Measurements from ENCODE around the gene IL1F10.
A peak's percentile ranks its signal among the peaks of the same experiment; 100 is the strongest.

IL1F10 gene

DNA sequence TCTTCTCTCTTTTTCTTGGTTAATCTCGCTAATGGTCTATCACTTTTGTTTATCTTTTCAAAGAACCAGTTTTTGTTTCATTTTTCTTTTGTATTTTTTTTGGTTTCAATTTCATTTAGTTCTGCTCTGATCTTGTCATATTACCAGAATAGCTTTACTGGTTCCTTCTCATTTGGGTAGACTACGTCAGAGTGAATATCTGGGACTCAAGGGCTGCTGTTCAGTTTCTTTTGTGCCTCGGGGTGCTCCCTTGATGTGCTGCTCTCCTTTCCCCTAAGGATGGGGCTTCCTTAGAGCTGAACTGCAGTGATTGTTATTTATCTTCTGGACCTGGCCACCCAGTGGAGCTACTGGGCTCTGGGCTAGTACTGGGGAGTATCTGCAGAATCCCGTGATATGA is 30.3 kb downstream of the IL1F10 start:
- no peak for DNase-seq (ENCODE audit: low read depth)
- TF ChIP-seq, protein P1, sequence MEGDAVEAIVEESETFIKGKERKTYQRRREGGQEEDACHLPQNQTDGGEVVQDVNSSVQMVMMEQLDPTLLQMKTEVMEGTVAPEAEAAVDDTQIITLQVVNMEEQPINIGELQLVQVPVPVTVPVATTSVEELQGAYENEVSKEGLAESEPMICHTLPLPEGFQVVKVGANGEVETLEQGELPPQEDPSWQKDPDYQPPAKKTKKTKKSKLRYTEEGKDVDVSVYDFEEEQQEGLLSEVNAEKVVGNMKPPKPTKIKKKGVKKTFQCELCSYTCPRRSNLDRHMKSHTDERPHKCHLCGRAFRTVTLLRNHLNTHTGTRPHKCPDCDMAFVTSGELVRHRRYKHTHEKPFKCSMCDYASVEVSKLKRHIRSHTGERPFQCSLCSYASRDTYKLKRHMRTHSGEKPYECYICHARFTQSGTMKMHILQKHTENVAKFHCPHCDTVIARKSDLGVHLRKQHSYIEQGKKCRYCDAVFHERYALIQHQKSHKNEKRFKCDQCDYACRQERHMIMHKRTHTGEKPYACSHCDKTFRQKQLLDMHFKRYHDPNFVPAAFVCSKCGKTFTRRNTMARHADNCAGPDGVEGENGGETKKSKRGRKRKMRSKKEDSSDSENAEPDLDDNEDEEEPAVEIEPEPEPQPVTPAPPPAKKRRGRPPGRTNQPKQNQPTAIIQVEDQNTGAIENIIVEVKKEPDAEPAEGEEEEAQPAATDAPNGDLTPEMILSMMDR (conservative IDR thresholded peaks at IDR 0.05; ENCODE audit: low read depth, low read length): no peak
- H3K4me3 ChIP-seq (ENCODE audit: low read length): no peak overlapping the region

DNA sequence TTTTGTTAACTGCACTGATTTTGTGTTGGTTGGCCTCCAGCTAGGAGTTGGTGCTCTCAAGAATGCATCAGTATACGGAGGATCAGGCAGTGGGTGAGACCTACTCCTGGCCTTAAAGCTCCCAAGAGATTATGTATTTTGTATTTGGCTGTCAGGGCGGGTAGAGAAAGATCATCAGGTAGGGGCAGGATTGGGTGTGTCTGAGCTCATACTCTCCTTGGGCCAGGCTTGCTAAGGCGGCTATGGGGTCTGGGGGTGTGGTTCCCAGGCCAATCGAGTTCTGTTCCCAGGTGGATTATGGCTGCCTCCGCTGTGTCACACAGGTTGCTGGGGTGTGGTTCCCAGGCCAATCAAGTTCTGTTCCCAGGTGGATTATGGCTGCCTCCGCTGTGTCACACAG is 30.8 kb downstream of the IL1F10 start:
- no peak overlapping the region for H3K4me3 ChIP-seq (ENCODE audit: low read length)
- TF ChIP-seq, protein P1 (conservative IDR thresholded peaks at IDR 0.05; ENCODE audit: low read depth, low read length): no peak
- DNase-seq (ENCODE audit: low read depth): no peak

DNA sequence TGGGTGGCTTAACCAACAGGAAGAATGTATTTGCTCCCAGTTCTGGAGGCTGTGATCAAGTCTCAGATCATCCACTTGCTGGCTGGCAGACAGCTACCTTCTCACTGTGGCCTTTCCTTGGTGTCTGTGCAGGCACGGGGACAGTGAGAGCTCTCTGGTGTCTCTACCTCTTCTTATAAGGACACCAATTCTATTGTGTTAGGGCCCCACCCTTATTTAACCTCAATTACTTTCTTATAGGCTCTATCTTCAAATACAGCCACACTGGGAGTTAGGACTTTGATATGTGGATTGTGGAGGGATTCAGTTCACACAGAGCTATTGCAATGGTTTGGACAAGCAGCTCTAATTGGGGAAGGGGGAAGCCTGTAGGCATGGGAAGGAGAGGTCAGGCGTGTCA is 34.4 kb downstream of the IL1F10 start:
- no peak for DNase-seq (ENCODE audit: low read depth)
- TF ChIP-seq, protein P1 (conservative IDR thresholded peaks at IDR 0.05; ENCODE audit: low read depth, low read length): no peak
- no peak overlapping the region for H3K4me3 ChIP-seq (ENCODE audit: low read length)

DNA sequence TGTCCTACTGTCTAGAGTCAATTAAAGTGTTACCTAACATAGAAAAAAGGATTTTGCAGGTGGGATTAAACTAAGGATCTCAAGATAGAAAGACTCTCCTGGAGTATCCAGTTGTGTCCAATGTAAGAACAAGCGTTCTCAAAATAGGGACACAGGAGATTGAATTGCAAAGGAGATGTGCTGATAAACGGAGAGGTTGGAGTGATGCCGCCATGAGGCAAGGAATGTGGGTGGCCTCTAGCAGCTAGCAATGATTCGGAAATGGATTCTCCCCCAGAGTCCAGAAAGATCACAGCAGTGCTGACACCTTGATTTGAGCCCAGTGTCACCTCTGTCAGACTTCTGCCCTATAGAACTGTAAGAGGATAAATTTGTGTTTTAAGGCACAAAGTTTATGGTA is 35.5 kb downstream of the IL1F10 start:
- DNase-seq (ENCODE audit: low read depth): no peak
- no peak overlapping the region for H3K4me3 ChIP-seq (ENCODE audit: low read length)
- TF ChIP-seq, protein P1 (conservative IDR thresholded peaks at IDR 0.05; ENCODE audit: low read depth, low read length): no peak

DNA sequence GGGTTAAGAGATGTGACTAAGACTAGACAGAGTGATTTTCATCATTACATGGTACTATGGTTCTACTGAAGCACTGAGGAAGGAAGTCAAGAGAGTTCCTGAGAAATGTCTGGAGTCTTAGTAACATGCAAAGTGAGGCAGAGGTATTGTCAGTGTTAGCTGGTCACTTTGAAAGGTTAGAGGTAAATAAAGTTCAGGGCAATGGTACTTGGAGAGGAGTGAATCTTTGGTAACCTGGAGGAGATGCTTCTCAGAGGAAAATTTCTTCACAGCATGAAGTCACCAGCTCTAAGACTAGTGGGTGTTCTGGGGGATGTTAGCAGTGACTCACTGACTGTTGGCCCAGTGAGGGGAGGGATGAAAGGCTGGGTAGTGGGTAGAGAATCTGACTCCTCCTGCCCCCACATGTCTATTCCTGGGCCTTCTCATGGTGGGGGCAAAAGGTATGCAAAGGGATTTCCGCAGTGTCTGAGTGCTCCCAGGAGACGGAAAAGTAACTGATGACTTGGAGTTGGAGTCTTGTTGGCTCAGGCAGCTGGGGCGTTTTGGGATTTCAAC is 36.4 kb downstream of the IL1F10 start:
- no peak overlapping the region for H3K4me3 ChIP-seq (ENCODE audit: low read length)
- no peak for DNase-seq (ENCODE audit: low read depth)
- TF ChIP-seq, protein P1 (conservative IDR thresholded peaks at IDR 0.05; ENCODE audit: low read depth, low read length): no peak

DNA sequence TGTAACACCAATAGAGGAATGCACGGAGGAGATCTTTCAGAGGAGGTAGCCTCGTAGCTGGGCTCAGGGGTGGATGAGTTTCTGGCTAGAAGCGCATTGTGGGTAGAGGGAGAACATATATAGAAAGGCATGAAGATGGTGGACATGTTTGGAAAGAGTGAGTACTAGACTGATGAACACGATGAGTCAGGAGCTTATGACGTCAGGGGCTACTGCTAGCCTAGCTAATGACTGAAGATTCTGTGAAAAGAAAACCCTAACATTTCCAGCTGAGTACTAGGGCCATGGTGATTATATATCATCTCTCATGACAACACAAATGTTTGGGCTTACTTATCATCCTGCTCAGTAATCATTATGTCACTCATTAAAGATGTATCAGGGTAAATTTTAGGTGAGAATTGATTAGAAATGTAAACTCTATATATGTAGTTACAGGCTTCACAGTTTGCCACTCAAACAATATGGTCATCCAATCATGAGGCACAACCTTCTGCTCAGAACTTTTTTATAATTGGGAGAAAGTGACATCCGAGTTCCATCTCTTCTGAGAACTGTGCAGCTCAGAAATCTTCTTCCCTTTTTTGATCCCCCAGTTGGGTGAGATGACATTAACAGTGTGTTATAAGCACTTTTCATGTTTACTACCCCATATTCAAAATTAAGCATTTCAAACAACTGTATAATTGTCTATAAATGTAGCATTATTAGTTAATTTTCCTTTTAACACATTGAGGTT is 37.4 kb downstream of the IL1F10 start:
- DNase-seq (ENCODE audit: low read depth): no peak
- no peak overlapping the region for H3K4me3 ChIP-seq (ENCODE audit: low read length)
- TF ChIP-seq, protein P1 (conservative IDR thresholded peaks at IDR 0.05; ENCODE audit: low read depth, low read length): no peak

DNA sequence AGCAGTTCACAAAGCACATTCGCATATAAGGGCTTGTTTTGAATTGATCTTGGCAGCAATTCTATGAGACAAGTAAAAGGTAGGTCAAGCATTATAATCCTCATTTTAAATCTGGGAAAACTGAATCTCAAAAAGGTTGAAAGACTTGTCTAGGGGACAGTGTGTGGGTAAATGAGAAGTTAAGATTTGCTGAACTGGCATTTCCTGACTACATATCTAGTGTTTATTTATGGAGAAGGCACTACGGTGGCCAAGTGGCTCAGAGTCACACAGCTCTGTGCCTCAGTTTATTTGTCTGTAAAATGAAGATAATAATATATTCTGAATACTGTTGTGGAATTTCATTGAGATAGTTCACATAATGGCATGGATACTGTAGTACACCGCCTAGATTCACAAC is 43.4 kb downstream of the IL1F10 start:
- TF ChIP-seq, protein P1 (conservative IDR thresholded peaks at IDR 0.05; ENCODE audit: low read depth, low read length): no peak
- no peak overlapping the region for H3K4me3 ChIP-seq (ENCODE audit: low read length)
- DNase-seq (ENCODE audit: low read depth): peak; percentile 13

Measured in retinal pigment epithelial cell (primary cell).